Hematopoietic multipotent progenitor cell treated with erythropoietin and hydrocortisone succinate and interleukin-3 and kit ligand, for 17 days (in vitro differentiated cells): ENCODE measurements around the gene GLMP.
"Not testable (repeated sequence)": the region's sequence is repeated elsewhere in the genome, so short reads cannot be mapped to it uniquely, and the experiment has no call there.

Source experiments
- DNase-seq: peaks from one replicate; pipeline ENCODE4 v3.0.0-alpha.2; 2015; ENCODE audit warnings: low spot score

GLMP gene, protein sequence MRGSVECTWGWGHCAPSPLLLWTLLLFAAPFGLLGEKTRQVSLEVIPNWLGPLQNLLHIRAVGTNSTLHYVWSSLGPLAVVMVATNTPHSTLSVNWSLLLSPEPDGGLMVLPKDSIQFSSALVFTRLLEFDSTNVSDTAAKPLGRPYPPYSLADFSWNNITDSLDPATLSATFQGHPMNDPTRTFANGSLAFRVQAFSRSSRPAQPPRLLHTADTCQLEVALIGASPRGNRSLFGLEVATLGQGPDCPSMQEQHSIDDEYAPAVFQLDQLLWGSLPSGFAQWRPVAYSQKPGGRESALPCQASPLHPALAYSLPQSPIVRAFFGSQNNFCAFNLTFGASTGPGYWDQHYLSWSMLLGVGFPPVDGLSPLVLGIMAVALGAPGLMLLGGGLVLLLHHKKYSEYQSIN

GRCh38 chr1:156295391-156295947 lies at the start of gene GLMP:
GLMP (minus strand) TSS chr1:156295679; CDS start chr1:156295645, 34 bp downstream.
- peak; percentile 81 for DNase-seq

- DNase-seq, result no peak
Measured at GRCh38 chr1:156344409-156344808, 48.9 kb upstream of the GLMP start.

GRCh38 chr1:156342166-156342955 lies 46.9 kb upstream of the GLMP start:
- no peak for DNase-seq

- peak; percentile 100 for DNase-seq
Measured at GRCh38 chr1:156338180-156338976, 42.9 kb upstream of the GLMP start, which contains the start of the genes CCT3 and TSACC. CCT3 (minus strand) TSS chr1:156338292; CDS start chr1:156338184, 108 bp downstream. TSACC (plus strand) TSS chr1:156338526; CDS start chr1:156339758, 1,232 bp downstream.

DNA sequence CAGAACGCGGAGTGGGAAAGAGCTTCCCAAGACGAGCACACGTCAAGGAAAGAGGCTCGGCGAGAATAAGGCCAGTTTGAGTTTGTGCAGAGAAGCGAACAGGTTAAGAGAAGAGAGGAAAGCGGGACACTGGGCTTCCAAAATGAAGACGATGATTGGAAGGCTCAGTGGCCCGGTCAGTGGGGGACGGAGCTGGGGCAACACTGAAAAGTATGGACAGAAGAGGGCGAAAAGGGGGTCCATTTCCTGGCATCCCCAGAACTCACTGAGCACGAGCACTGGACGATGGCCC lies 42.4 kb upstream of the GLMP start:
- no peak for DNase-seq

- DNase-seq, result peak; percentile 31
Measured at GRCh38 chr1:156337052-156337887, 41.8 kb upstream of the GLMP start.

DNA sequence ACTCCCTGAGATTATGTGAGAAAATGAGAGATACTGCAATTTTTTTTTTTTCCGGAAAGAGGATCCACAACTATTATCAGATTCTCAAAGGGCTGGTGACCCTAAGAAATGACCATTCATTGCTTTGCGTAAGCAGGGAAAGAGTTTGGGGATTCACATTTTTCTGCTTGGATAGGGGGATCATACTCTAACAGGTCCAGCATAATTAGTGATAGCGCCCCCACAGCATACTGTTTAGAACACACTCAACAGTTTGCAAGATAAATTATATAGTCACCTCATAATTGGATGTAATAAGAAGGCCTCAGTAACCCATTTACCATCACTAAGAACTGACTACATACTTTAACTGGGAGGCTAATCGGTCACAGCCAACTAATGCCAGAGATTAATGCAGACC lies 40.8 kb upstream of the GLMP start:
- DNase-seq, result peak; percentile 23

- DNase-seq, result not testable (repeated sequence)
Measured at GRCh38 chr1:156323179-156323578, 27.7 kb upstream of the GLMP start.

- no peak for DNase-seq
Measured at GRCh38 chr1:156320560-156320959, 25.1 kb upstream of the GLMP start.

GRCh38 chr1:156319664-156320063 lies 24.2 kb upstream of the GLMP start:
- DNase-seq, result peak; percentile 71

DNA sequence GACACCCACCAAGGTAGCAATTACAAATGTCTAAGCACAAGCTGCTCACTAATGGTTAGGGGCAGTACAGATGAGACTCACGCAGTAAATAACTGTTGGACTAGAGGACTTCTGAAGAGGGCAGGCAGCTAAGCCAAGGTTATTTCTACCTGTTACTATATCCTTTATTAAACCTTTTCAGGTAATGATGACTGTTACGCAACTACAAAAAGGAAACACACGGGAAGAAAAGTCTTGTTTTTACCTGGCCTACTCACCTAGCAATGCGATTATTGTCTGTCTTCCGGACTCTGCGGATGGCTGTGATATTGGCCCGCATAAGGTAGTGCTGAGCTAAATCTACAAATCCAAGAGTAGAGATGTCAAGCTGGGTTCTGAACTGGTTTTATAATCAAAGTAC lies 21.4 kb upstream of the GLMP start:
- DNase-seq, result no peak

GRCh38 chr1:156310962-156311361 lies 15.5 kb upstream of the GLMP start:
- DNase-seq, result no peak

DNA sequence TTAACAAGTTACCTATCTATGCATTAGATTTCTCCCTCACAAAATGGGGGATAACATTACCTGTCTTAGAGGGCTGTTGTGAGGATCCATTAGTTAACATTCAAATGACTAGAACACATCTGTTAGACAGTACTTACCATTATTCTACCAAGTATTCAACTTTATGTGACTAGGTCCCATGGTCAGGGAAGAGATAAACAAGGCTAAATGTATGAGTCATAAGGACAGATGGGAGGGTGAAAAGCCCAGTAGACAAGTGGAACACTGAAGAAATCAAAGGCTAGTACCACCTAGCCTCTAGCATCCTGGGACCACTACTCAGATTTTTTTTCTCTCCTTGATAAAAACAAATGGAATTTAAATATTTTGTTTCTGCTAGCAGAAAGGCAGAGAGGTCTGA lies 12.6 kb upstream of the GLMP start:
- DNase-seq, result peak; percentile 32

- DNase-seq, result no peak
Measured at GRCh38 chr1:156305215-156305614, 9.7 kb upstream of the GLMP start.

DNA sequence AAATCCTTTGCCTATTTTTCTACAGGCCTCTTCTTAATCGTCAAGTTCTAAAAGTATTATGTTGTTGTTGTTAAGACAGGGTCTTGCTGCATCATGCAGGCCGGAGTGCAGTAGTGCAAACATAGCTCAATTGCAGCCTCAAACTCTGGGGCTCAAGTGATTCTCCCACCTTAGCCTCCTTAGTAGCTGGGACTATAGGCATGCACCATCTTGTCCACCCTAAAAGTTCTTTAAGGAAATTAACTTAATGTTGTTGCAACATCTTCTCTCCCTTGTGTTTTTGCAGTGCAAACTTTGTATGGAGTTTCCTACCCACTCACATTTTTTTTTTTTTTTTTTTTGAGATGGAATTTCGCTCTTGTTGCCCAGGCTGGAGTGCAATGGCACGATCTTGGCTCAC lies 7.8 kb upstream of the GLMP start:
- no peak for DNase-seq

DNA sequence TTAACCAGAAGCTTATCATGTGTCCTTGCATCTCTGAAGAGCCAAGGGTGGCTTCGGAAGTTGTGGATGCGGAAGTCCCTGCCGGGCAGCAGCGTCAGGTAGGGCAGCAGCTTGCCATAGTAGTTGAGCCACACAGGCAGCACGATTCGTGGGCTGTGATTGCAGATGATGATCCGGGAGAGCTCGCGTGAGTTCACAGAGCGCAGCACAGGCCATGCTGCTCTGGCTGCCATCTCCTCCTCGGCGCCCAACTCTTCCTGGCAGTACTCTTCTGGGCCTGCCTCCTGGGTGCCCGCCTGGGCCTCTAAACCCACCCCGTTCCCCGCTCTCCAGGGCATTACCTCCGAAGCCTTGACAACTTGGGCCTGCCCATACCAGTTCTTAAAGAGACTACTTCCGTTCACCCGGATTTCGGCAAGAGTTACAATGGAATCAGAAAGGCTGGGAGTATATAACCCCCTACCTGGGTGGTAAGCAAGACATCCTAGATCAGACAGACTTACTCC lies 3.4 kb upstream of the GLMP start, which contains the start of gene VHLL:
Gene VHLL (minus strand): TSS at position 456 of the 506 bp plus-strand sequence. CDS start 118 bp downstream, at position 338.
- DNase-seq, result no peak

- DNase-seq, result no peak
Measured at GRCh38 chr1:156293895-156294294, 1.6 kb downstream of the GLMP start.

GRCh38 chr1:156293098-156293434 lies 2.4 kb downstream of the GLMP start:
- no peak for DNase-seq

GRCh38 chr1:156291226-156292061 lies 4.0 kb downstream of the GLMP start:
- peak; percentile 89 for DNase-seq

DNA sequence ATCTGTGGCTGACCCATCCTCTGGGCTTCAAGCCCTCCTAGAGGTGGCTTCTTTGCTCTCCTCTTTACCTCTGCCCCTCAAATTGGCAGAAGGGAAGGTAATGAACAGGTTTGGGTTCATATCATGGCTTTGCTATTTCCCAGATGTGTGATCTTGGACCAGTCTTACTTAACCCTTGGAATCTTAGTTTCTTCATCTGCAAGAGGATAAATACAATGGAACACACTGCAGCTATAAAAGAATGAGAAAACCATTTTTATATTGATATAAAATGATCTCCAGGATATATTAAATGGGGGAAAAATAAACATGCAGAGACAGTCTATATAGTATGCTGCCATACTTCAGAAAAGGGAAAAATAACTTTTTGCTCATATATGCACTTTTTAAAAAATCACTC lies 5.6 kb downstream of the GLMP start:
- DNase-seq, result no peak
